Measurements from ENCODE around the gene SUSD1. TPM values are rescaled to one million over a fixed set of nuclear protein-coding genes. Genes with fewer than 3 reads are reported as not detected.

The SUSD1 gene
- total RNA-seq, 1 experiment from 2014 or later, result 3.3 TPM

DNA sequence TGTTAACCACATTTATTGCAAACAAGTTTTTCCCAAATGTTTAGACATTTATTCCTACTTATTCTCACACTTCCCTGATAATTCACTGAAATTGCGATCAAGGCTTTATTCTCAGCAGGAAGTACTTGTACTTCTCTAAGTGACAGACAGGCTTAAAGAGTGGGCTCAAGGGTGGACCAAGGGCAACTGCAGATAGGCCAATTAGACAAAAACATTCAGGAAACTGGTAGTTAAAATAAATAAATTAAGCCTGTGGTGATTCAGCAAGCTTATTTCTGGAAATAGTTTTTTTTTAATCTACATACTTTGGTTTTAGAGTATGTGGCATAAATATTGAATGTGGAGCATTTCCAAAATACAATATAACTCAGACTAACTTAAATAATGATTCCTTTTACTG is 142.4 kb downstream of the SUSD1 start:
- Histone ChIP-seq H3K27me3 (no peaks in the 10 kb centered on the region), H3K4me3 (no peak overlapping the region), H3K9me3 (no peaks in the 10 kb centered on the region), H3K36me3 (no peaks in the 10 kb centered on the region)
- peak; percentile 33 for DNase-seq

DNA sequence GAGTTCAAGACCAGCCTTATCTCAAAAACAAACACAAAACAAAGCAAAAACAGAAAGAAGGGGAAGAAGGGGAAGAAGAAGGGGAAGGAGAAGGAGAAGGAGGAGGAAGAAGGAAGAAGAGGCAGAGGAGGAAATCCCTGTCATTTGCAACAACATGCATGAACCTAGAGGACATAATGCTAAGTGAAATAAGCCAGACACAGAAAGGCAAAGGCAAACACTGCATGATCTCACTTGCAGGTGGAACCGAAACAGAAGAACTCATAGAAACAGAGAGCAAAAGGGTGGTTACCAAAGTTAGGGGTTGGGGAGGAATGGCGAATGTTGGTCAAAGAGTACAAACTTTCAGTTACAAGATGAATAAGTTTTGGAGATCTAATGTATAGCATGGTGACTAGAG is 143.1 kb downstream of the SUSD1 start:
- no peak overlapping the region for H3K4me3 ChIP-seq
- H3K9me3 ChIP-seq, result no peaks in the 10 kb centered on the region
- DNase-seq, result no peak
- no peaks in the 10 kb centered on the region for H3K27me3 ChIP-seq
- no peaks in the 10 kb centered on the region for H3K36me3 ChIP-seq

DNA sequence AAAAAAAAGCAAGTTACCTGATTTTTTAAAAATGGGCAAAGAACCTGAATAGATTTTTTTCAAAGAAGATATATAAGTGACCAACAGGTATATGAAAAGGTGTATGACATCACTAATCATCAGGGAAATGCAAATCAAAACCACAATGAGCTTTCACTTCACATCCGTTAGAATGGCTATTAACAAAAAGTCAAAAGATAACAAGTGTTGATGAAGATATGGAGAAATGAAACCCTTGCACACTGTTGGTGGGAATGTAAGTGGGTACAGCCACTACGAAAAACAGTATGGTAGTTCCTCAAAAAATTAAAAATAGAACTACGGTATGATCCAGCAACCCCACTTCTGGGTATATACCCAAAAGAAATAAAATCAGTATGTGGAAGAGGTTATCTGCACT is 143.7 kb downstream of the SUSD1 start:
- H3K36me3 ChIP-seq, result no peaks in the 10 kb centered on the region
- H3K9me3 ChIP-seq, result no peaks in the 10 kb centered on the region
- H3K27me3 ChIP-seq, result no peaks in the 10 kb centered on the region
- H3K4me3 ChIP-seq, result no peak overlapping the region
- no peak for DNase-seq

DNA sequence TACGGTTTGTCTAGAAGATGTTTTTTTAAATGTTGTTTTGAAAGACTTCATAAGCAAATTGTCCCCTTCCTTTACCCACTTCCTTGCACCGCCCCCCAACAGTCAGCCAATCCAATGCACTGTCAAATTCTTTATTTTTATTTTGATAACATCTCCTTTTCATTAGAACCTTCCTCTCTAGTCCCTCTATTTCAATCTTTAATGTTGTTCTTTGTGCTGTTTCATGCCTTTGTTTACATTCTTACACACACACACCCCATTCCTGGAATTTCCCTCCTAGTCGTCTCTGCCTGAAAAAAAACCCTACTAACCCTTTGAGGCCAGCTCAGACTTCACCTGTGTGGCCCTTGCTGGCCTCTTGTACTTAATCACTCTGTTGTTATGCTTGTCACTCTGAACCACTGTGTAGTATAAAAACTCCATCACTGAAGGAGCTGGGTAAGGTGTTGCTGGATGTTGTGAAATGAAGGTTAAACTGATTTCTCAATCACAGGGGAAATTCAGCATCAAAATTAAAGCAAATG is 145.1 kb downstream of the SUSD1 start:
- Histone ChIP-seq H3K36me3 (no peaks in the 10 kb centered on the region), H3K27me3 (no peaks in the 10 kb centered on the region), H3K4me3 (no peak overlapping the region), H3K9me3 (0 out of 2 replicates have a peak, but pooled peaks cover 3% of the 10 kb centered on the region)
- DNase-seq, result peak; percentile 30

DNA sequence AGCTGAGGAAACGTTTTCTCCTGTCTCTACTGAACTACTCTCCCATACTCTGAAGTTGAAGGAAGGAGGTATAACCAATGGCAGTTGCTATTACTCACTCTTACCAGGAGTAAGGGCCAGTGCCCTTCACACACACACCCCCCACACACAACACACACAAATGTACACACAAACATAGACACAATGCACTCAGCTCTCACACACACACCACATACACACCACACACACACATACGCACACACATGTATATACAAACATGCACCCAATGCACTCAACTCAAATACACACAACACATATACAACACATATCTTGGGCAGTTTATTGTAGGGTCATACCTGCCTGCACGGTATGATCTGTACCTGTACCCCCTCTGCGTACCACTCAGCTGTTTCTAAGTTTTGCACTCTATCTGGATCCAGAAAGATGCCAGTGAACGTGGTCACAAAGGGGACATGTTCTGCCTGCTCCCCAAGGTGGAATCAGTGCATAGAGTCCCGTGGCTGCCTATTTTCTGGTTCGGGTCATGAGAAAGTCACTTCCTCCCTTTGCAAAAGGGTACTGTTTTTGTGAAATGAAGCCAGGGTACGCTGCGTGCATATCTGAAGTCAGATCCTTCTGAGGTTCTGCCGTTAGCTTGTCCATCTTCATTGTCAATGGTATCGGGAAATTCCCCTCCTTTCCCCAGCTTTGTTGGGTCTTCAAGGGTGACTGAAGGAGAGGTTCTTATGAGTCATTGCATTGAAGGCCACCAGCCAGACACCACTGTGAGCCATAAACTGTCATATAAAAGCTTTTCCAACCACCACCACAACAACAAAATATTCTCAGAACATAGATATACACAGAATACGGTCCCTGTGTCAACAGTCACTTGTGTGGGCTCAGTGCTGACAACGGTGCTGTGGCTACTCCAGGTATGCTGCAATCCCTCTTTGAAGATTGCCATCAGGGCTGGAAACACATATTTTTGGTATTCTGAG is 146.6 kb downstream of the SUSD1 start:
- H3K9me3 ChIP-seq, result 0 out of 2 replicates have a peak, but pooled peaks cover 3% of the 10 kb centered on the region
- H3K36me3 ChIP-seq, result no peaks in the 10 kb centered on the region
- H3K27me3 ChIP-seq, result no peaks in the 10 kb centered on the region
- DNase-seq, result no peak
- H3K4me3 ChIP-seq, result no peak overlapping the region

DNA sequence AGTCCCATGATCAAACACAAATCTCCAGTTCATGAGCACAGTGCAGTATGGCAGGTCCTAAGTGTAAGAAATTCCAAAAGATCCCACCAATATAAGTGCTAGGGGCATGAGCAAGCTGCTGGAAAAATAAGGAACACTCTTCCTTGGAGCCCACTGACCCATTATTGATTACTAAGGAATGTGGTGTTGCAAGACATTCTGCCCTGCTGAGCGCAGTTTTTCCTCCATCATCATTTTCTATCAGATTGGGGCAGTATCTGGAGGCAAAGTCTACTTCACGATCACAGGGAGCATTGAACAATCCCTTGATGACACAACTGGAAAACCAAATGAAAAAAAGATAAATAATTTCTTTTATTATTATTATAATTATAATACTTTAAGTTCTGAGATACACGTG is 149.2 kb downstream of the SUSD1 start:
- DNase-seq, result no peak
- Histone ChIP-seq H3K36me3 (no peaks in the 10 kb centered on the region), H3K9me3 (0 out of 2 replicates have a peak, but pooled peaks cover 3% of the 10 kb centered on the region), H3K27me3 (no peaks in the 10 kb centered on the region), H3K4me3 (no peak overlapping the region)

DNA sequence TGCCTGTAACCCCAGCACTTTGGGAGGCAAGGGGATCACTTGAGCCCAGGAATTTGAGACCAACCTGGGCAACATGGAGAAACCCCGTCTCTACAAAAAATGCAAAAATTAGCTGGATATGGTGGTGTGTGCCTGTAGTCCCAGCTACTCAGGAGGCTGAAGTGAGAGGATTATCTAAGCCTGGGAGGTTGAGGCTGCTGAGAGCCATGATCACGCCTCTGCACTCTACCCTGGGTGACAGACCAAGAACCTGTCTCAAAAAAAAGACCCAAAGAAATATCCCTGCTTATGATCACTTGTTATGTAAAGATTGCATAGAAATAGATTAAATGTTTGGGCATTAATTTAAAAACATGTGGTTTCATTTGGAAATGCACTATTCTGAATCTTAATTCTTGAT is 153.4 kb downstream of the SUSD1 start:
- H3K4me3 ChIP-seq, result no peak overlapping the region
- no peak for DNase-seq
- no peaks in the 10 kb centered on the region for H3K27me3 ChIP-seq
- no peaks in the 10 kb centered on the region for H3K36me3 ChIP-seq
- 0 out of 2 replicates have a peak, but pooled peaks cover 3% of the 10 kb centered on the region for H3K9me3 ChIP-seq

DNA sequence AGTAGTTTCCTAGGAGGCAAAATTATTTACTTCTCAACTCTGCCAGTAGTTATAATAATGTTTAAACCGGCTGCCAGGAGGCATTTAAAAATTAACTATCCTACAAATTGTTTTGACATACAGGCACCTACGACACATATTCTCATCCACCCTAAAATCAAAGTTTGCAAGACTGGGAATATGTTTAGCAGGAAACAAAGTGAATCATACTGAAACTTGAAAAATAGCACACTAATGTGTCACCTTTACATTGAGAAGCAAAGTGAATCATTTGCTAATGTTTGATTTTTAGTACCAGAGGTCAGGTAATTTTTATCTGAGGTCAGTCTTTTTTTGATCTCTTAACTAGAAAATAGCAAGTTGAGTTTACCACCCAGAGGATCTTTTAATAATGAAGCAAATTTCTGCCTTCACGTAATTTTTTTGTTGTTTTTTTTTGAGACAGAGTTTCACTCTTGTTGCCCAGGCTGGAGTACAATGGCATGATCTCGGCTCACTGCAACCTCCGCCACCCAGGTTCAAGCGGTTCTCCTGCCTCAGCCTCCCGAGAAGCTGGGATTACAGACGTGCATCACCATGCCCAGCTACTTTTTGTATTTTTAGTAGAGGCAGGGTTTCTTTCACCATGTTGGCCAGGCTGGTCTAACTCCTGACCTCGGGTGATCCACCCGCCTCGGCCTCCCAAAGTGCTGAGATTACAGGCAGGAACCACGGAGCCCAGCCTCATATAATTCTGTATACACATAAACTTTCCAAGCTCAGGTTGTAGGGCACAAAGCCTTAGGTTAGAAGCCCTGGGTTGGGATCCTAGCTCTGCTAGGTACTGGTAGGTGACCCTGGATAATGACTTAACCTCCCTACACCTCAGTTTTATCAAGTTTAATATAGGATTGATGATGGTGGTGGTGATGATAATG is 154.2 kb downstream of the SUSD1 start:
- no peak for DNase-seq
- no peak overlapping the region for H3K4me3 ChIP-seq
- no peaks in the 10 kb centered on the region for H3K36me3 ChIP-seq
- H3K9me3 ChIP-seq, result 0 out of 2 replicates have a peak, but pooled peaks cover 3% of the 10 kb centered on the region
- H3K27me3 ChIP-seq, result no peaks in the 10 kb centered on the region

DNA sequence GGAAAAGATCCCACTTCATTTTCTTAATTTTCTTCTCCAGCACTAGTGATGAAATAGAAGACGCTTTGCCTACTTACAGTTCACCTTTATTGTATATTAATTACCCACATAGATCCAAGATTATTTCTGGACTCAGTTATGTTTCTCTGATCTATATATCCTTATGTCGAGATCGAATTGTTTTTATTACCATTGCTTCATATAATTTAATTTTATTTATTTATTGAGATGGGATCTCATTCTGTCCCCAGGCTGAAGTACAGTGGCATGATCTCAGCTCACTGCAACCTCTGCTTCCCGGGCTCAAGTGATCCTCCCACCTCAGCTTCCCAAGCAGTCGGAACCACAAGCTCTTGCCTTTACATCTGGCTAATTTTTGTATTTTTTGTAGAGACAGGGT is 157.2 kb downstream of the SUSD1 start:
- Histone ChIP-seq H3K36me3 (no peaks in the 10 kb centered on the region), H3K9me3 (no peaks in the 10 kb centered on the region), H3K4me3 (no peak overlapping the region), H3K27me3 (no peaks in the 10 kb centered on the region)
- no peak for DNase-seq

DNA sequence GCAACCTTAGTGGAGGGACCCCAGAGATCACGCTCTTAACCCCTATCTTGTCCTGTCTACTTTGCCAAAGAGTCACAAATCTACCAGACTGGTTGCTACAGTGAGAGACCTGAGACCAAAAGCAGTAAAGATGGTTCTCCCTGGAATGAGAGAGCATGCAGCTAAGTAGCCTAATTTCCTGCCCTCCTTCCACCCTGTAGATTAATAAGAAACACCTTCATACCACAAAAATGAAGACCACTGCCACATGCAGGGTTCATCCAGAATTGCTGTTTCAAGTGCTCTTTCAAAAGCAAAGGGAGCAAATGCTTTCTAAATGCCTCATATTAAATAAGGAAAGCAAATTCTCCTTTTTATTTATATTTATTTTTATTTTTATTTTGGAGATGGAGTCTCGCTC is 159.4 kb downstream of the SUSD1 start:
- no peak overlapping the region for H3K4me3 ChIP-seq
- H3K9me3 ChIP-seq, result no peaks in the 10 kb centered on the region
- DNase-seq, result no peak
- no peaks in the 10 kb centered on the region for H3K36me3 ChIP-seq
- no peaks in the 10 kb centered on the region for H3K27me3 ChIP-seq

DNA sequence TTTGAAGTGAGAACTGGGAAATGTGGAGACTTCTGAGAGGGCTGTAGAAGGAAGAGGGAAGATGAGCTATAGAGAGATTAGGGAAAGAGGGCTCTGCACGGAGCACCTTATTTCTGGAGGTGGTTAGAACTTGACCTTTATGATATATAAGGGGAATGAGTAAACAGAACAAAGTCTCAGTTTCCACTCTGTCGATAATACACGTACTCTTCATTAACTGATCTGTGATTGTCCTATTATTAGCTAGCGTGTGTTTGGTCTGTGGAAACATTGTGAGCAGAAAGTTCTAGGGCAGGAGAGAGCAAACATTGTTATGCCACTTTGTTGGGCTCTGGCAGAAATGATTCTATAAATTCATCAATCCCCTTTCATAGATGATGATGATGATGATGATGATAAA is 159.9 kb downstream of the SUSD1 start:
- DNase-seq, result no peak
- H3K4me3 ChIP-seq, result no peak overlapping the region
- H3K9me3 ChIP-seq, result no peaks in the 10 kb centered on the region
- H3K36me3 ChIP-seq, result no peaks in the 10 kb centered on the region
- no peaks in the 10 kb centered on the region for H3K27me3 ChIP-seq

DNA sequence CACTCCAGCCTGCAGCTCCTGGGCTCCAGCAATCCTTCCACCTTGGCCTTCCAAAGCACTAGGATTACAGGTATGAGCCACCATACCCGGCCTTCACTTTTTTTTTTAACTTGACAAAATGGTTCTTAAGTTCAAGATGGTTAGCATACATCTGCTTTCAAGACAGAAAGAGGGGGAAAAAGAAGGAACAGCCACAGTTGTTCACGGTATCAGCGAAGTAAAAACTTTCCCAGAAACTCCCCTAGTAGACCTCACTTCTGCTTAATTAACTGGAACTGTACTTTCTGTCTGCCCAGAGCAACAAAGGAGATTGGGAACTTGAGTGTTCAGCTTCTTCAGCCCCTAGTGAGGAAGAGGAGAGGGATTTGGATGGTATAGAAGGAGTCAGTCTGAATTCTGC is 161.8 kb downstream of the SUSD1 start:
- H3K9me3 ChIP-seq, result no peaks in the 10 kb centered on the region

DNA sequence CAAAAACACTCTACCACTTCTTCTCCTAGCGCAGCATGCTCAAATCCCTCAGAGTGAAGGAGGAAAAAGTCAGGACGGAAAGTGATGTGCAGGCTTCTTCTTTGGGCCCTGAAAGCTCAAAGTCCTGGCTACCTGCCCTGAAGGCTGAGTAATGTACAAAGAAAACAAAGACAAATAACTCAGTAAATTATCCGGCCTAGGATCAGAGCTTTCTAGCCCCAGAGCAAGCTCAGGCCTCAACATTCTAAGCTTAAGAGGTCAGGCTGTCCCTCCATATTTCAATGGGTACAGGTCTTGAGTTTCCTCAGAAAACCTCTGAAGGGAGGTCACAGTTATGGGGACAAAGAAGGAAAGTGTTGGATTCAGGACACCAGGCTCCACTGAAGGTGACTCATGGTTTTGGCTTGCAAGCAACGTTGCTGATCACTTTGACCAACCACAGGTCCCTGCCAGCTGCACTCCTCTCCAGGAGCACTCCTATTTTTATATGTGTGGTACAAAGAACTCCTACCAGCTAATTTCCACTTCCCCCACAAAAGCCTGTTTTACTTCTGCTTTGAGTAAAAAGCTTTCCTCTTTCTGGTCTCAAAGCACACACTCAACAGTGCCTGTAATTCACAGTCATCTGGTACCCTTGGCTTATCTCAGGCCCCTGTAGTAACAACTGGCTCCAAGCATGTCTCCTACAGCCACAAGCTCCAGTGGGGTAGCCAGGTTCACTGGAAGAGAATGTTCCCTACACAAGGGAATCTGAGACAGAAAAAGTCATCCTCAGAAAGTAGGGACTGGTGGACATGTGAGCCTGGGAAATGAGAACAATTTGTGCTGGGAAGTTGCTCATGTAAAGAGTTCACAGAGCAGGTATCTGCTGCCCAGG is 162.8 kb downstream of the SUSD1 start:
- H3K27me3 ChIP-seq, result no peaks in the 10 kb centered on the region
- H3K4me3 ChIP-seq, result no peak overlapping the region
- no peaks in the 10 kb centered on the region for H3K36me3 ChIP-seq
- no peaks in the 10 kb centered on the region for H3K9me3 ChIP-seq
- DNase-seq, result peak; percentile 94

More for the DNA sequence above, 161.8 kb downstream of the SUSD1 start:
- H3K4me3 ChIP-seq, result no peak overlapping the region
- no peaks in the 10 kb centered on the region for H3K27me3 ChIP-seq
- DNase-seq, result no peak
- no peaks in the 10 kb centered on the region for H3K36me3 ChIP-seq

DNA sequence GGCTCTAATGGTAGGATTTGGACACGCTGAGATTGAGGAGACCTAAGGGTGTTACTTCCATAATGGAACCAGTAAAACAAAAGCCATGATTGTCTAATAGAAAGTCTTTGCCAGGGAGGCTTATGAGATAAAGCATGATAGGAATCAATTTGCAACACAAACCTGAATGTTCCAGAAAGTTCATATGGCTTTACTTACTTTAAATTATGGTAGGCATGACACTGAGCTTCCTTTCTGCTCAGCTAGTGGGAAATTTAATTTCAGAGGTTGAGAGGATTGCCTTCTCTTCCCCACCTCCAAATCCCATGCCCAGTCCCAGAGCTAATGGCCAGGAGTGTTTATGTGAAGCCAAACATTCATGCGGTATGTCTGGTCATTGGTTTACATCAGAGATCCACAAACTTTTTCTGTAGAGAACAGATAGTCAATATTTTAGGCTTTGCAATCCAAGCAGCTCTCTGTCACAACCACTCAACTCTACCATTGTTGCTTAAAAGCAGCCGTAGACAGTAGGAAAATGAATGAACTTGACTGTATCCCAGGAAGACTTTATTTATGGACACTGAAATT is 164.0 kb downstream of the SUSD1 start:
- no peak for DNase-seq
- Histone ChIP-seq H3K9me3 (no peaks in the 10 kb centered on the region), H3K27me3 (no peaks in the 10 kb centered on the region), H3K4me3 (no peak overlapping the region), H3K36me3 (no peaks in the 10 kb centered on the region)

DNA sequence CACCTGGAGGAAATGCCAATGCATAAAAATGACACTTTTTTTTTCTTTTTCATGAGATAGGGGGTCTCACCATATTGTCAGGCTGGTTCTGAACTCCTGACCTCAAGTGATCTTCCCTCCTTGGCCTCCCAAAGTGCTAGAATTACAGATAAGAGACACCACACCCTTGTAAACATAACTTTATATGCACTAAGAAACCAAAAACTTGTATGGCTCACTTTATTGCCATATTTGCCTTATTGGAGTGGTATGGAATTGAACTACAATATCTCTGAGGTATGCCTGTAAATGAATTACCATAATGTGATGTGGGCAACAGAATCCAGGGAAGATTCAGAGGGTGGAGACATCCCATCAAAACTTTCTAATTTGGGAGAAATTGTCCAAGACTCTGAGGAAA is 164.6 kb downstream of the SUSD1 start:
- Histone ChIP-seq H3K27me3 (no peaks in the 10 kb centered on the region), H3K36me3 (no peaks in the 10 kb centered on the region), H3K9me3 (no peaks in the 10 kb centered on the region), H3K4me3 (no peak overlapping the region)
- DNase-seq, result no peak

DNA sequence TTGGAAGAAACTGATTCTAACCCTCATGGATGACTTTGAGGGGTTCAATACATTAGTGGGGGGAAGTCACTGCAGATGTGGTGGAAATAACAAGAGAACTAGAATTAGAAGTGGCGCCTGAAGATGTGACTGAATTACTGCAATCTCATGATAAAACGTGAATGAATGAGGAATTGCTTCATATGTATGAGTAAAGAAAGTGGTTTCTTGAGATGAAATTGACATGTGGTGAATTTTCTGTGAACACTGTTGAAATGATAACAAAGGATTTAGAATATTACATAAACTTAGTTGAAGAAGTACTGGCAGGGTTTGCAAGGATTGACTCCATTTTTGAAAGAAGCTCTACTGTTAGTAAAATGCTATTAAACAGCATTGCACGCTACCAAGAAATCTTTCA is 165.4 kb downstream of the SUSD1 start:
- Histone ChIP-seq H3K36me3 (no peaks in the 10 kb centered on the region), H3K27me3 (no peaks in the 10 kb centered on the region), H3K9me3 (no peaks in the 10 kb centered on the region), H3K4me3 (no peak overlapping the region)
- no peak for DNase-seq
